NCI-H1436 treated with DMSO at 0.1 percent for 48 hours (cell line): ENCODE measurements around the gene FBXO33.

ENCODE experiments used
- DNase-seq: peaks from one replicate; lab custom pipeline; 2025; lab: John Stamatoyannopoulos, UW

FBXO33 gene

GRCh38 chr14:39431416-39432178 lies 636 bp downstream of the FBXO33 start:
- no peak for DNase-seq

GRCh38 chr14:39430762-39431415 lies 1.3 kb downstream of the FBXO33 start:
- no peak for DNase-seq

GRCh38 chr14:39428118-39428517 lies 4.1 kb downstream of the FBXO33 start:
- no peak for DNase-seq

- peak; percentile 16 for DNase-seq
These were observed 5.6 kb downstream of the FBXO33 start for GRCh38 chr14:39426605-39427004.

GRCh38 chr14:39425947-39426346 lies 6.3 kb downstream of the FBXO33 start:
- DNase-seq: no peak

GRCh38 chr14:39423793-39424192 lies 8.4 kb downstream of the FBXO33 start:
- DNase-seq: no peak

GRCh38 chr14:39422243-39422642 lies 10.0 kb downstream of the FBXO33 start:
- DNase-seq: no peak

- no peak for DNase-seq
These were observed 13.0 kb downstream of the FBXO33 start for GRCh38 chr14:39419272-39419671.

GRCh38 chr14:39417014-39417413 lies 15.2 kb downstream of the FBXO33 start:
- DNase-seq: no peak

- DNase-seq: no peak
These were observed 16.2 kb downstream of the FBXO33 start for GRCh38 chr14:39416072-39416471.

- DNase-seq: no peak
These were observed 25.7 kb downstream of the FBXO33 start for GRCh38 chr14:39406560-39406959.

GRCh38 chr14:39398382-39398781 lies 33.9 kb downstream of the FBXO33 start:
- no peak for DNase-seq

GRCh38 chr14:39396448-39396847 lies 35.8 kb downstream of the FBXO33 start:
- DNase-seq: no peak

- no peak for DNase-seq
These were observed 36.5 kb downstream of the FBXO33 start for GRCh38 chr14:39395555-39396254.

- no peak for DNase-seq
These were observed 38.9 kb downstream of the FBXO33 start for GRCh38 chr14:39393289-39393688.

GRCh38 chr14:39384177-39384576 lies 48.1 kb downstream of the FBXO33 start:
- DNase-seq: no peak

GRCh38 chr14:39383741-39384140 lies 48.5 kb downstream of the FBXO33 start:
- no peak for DNase-seq

GRCh38 chr14:39383026-39383660 lies 49.1 kb downstream of the FBXO33 start:
- no peak for DNase-seq

GRCh38 chr14:39382463-39382862 lies 49.8 kb downstream of the FBXO33 start:
- DNase-seq: no peak

GRCh38 chr14:39381366-39381765 lies 50.9 kb downstream of the FBXO33 start:
- no peak for DNase-seq

- no peak for DNase-seq
These were observed 55.4 kb downstream of the FBXO33 start for GRCh38 chr14:39376667-39377403.

- no peak for DNase-seq
These were observed 57.4 kb downstream of the FBXO33 start for GRCh38 chr14:39374851-39375250.
